Prostate gland (tissue), 2 donors: ENCODE measurements around the gene GPR107. TPM values are rescaled to one million over a fixed set of nuclear protein-coding genes. Genes with fewer than 3 reads are reported as not detected.
A peak's percentile ranks its signal among the peaks of the same experiment; 100 is the strongest.

Experiments
- DNase-seq: peaks from one replicate; pipeline ENCODE4 v3.0.0-alpha.2; 2019; ENCODE audit warnings: low spot score
- H3K27ac ChIP-seq, 2 donors: fragments of 200-600 bp; sonication (generic); 2 replicates each; pipeline ENCODE4 v1.5.1; 2017 to 2019
- H3K27me3 ChIP-seq: fragments of 200-600 bp; sonication (generic); replicated peaks from 2 replicates; pipeline ENCODE4 v1.5.1; 2019; ENCODE audit not compliant: insufficient read depth
- H3K36me3 ChIP-seq, 2 donors: fragments of 200-600 bp; sonication (generic); 1 replicate in 1 of 2; 2 replicates in 1 of 2; pipeline versions ENCODE4 v1.5.1 to v1.8.1; 2017 to 2019
- H3K4me1 ChIP-seq: fragments of 200-600 bp; sonication (generic); replicated peaks from 2 replicates; pipeline ENCODE4 v1.5.1; 2019
- H3K4me3 ChIP-seq, 2 donors: fragments of 200-600 bp; sonication (generic); 2 replicates each; pipeline ENCODE4 v1.5.1; 2017 to 2019
- H3K9me3 ChIP-seq: fragments of 200-600 bp; sonication (generic); 2 replicates; pipeline ENCODE4 v1.5.1; 2017
- CTCF ChIP-seq, 4 experiments: fragments of 200-600 bp in 2 of 4; fragments of 450-650 bp in 2 of 4; sonication (generic) in 2 of 4; IDR thresholded peaks; 1 replicate in 3 of 4; 2 replicates in 1 of 4; pipeline ENCODE4 v1.5.1; 2016 to 2019; ENCODE audit warnings: antibody characterized with exemption in 4 of 4, mild to moderate bottlenecking in 2 of 4, moderate library complexity in 2 of 4
- POLR2A ChIP-seq: fragments of 450-650 bp; IDR thresholded peaks from one replicate; pipeline ENCODE4 v1.6.1; 2016; ENCODE audit warnings: antibody characterized with exemption, mild to moderate bottlenecking
- POLR2AphosphoS5 ChIP-seq: sonication (generic); formaldehyde crosslinking; IDR thresholded peaks from one replicate; pipeline ENCODE4 v1.6.1; 2017; ENCODE audit warnings: antibody characterized with exemption
- WGBS: methylation state at CpG from one replicate; pipeline ENCODE4 v1.1.5; 2018; 5-methylcytosine and 5-hydroxymethylcytosine counted together
- intact Hi-C: fragments of 100-400 bp; cut with DNase I; formaldehyde crosslinking; loops from one replicate; pipeline ENCODE4 v1.14.2; 2022
- total RNA-seq, 2 donors: library from RNA; depleted of rRNA; stranded (reverse); fragments of >200 nt; gene quantifications; one replicate each; pipeline ENCODE4 v1.1.0, GENCODE V29; 2016

GPR107 gene
- total RNA-seq, 2 donors from 2014 or later = 36.3 to 51.5 TPM

GRCh38 chr9:130117816-130118632 is 64.3 kb downstream of the GPR107 start:
- Histone ChIP-seq H3K27me3 (no peaks in the 10 kb centered on the region), H3K4me1 (no peaks in the 10 kb centered on the region), H3K36me3 (no peaks in the 10 kb centered on the region), H3K4me3 (no peak overlapping the region), H3K9me3 (no peaks in the 10 kb centered on the region), H3K27ac (peak overlapping the region; percentile 12 to 36)
- intact Hi-C loops = no loop called here
- DNase-seq = no peak
- WGBS = 60% methylated on average over 11 of the region's 11 CpGs
- no peak for TF ChIP-seq POLR2AphosphoS5
- TF ChIP-seq CTCF (IDR thresholded peaks at IDR 0.05) = no peak
- TF ChIP-seq POLR2A = no peak

- DNase-seq = no peak
- intact Hi-C loops = no loop called here
- TF ChIP-seq CTCF (IDR thresholded peaks at IDR 0.05) (no peak), POLR2A (no peak), POLR2AphosphoS5 (no peak)
Observed at GRCh38 chr9:130118841-130119518, 65.3 kb downstream of the GPR107 start.

GRCh38 chr9:130119519-130120298 is 66.0 kb downstream of the GPR107 start:
- no peak for DNase-seq
- Histone ChIP-seq H3K4me1 (no peaks in the 10 kb centered on the region), H3K9me3 (no peaks in the 10 kb centered on the region), H3K4me3 (no peak overlapping the region), H3K27ac (no peak overlapping the region), H3K27me3 (no peaks in the 10 kb centered on the region), H3K36me3 (no peaks in the 10 kb centered on the region)
- intact Hi-C loops = no loop called here
- TF ChIP-seq CTCF (IDR thresholded peaks at IDR 0.05) (no peak), POLR2AphosphoS5 (no peak), POLR2A (no peak)
- 81% methylated on average over 14 of the region's 14 CpGs for WGBS

More at GRCh38 chr9:130118841-130119518, 65.3 kb downstream of the GPR107 start:
- Histone ChIP-seq H3K4me3 (no peak overlapping the region), H3K27ac (peak overlapping the region; percentile 12 to 36), H3K4me1 (no peaks in the 10 kb centered on the region), H3K9me3 (no peaks in the 10 kb centered on the region), H3K36me3 (no peaks in the 10 kb centered on the region), H3K27me3 (no peaks in the 10 kb centered on the region)
- 78% methylated on average over 15 of the region's 17 CpGs for whole genome bisulfite sequencing

- TF ChIP-seq POLR2A (no peak), CTCF (IDR thresholded peaks at IDR 0.05) (no peak), POLR2AphosphoS5 (no peak)
- no peaks in the 10 kb centered on the region for H3K4me1 ChIP-seq
- no peak overlapping the region for H3K27ac ChIP-seq
- no peak overlapping the region for H3K4me3 ChIP-seq
- intact Hi-C loops = no loop called here
- no peaks in the 10 kb centered on the region for H3K9me3 ChIP-seq
- no peak for DNase-seq
- H3K27me3 ChIP-seq = no peaks in the 10 kb centered on the region
- 79% methylated on average over 6 of the region's 6 CpGs for WGBS
- no peaks in the 10 kb centered on the region for H3K36me3 ChIP-seq
Observed at GRCh38 chr9:130120299-130120587, 66.5 kb downstream of the GPR107 start.
